Breast epithelium (tissue), 4 donors: ENCODE measurements around the gene WFDC2. TPM values are rescaled to one million over a fixed set of nuclear protein-coding genes. Genes with fewer than 3 reads are reported as not detected.

Experiments used
- DNase-seq, 2 donors: peaks; one replicate each; pipeline ENCODE4 v3.0.0-alpha.2; 2019; ENCODE audit warnings: low spot score in 2 of 2
- H3K27ac ChIP-seq, 2 donors: fragments of 200-600 bp; sonication (generic) in 1 of 2; one replicate each; pipeline ENCODE4 v1.5.1; 2016 to 2019; ENCODE audit warnings: mild to moderate bottlenecking in 1 of 2
- H3K27me3 ChIP-seq, 2 donors: fragments of 200-600 bp; sonication (generic) in 1 of 2; one replicate each; pipeline versions ENCODE4 v1.5.1 to v1.6.0; 2017 to 2019; ENCODE audit warnings: control low read depth in 1 of 2, mild to moderate bottlenecking in 1 of 2
- H3K36me3 ChIP-seq: fragments of 200-600 bp; one replicate; pipeline ENCODE4 v1.5.1; 2019
- H3K4me1 ChIP-seq, 2 donors: fragments of 200-600 bp; sonication (generic); one replicate each; pipeline ENCODE4 v1.5.1; 2016 to 2019; ENCODE audit warnings: control low read depth in 1 of 2
- H3K4me3 ChIP-seq, 3 donors: fragments of 200-600 bp; sonication (generic); 1 replicate in 2 of 3; 2 replicates in 1 of 3; pipeline ENCODE4 v1.5.1; 2016 to 2019; ENCODE audit warnings: mild to moderate bottlenecking in 3 of 3, moderate library complexity in 2 of 3
- H3K9me3 ChIP-seq, 2 donors: fragments of 200-600 bp; sonication (generic) in 1 of 2; one replicate each; pipeline ENCODE4 v1.5.1; 2016 to 2019; ENCODE audit warnings: control low read depth in 1 of 2
- POLR2A ChIP-seq: fragments of 450-650 bp; IDR thresholded peaks from one replicate; pipeline ENCODE4 v1.6.1; 2016; ENCODE audit warnings: antibody characterized with exemption, mild to moderate bottlenecking, moderate library complexity
- POLR2AphosphoS5 ChIP-seq, 3 donors: sonication (generic); formaldehyde crosslinking; IDR thresholded peaks; one replicate each; pipeline ENCODE4 v1.6.1; 2017; ENCODE audit warnings: antibody characterized with exemption in 3 of 3
- intact Hi-C: fragments of 100-400 bp; cut with DNase I; formaldehyde crosslinking; loops from one replicate; pipeline ENCODE4 v1.15.1; 2023; ENCODE audit warnings: low total_unique reads
- total RNA-seq, 3 donors: library from RNA; depleted of rRNA; stranded (reverse); fragments of >200 nt; gene quantifications; one replicate each; pipeline ENCODE4 v1.1.0, GENCODE V29; 2016
- TF ChIP-seq, protein P1 (sequence below), 3 donors: fragments of 450-650 bp; IDR thresholded peaks; one replicate each; pipeline ENCODE4 v1.5.1; 2016 to 2017; ENCODE audit warnings: antibody characterized with exemption in 3 of 3, mild to moderate bottlenecking in 3 of 3, moderate library complexity in 3 of 3

WFDC2 gene
- total RNA-seq, 3 donors from 2014 or later: 43.9 to 106 TPM; not detected in 1

DNA sequence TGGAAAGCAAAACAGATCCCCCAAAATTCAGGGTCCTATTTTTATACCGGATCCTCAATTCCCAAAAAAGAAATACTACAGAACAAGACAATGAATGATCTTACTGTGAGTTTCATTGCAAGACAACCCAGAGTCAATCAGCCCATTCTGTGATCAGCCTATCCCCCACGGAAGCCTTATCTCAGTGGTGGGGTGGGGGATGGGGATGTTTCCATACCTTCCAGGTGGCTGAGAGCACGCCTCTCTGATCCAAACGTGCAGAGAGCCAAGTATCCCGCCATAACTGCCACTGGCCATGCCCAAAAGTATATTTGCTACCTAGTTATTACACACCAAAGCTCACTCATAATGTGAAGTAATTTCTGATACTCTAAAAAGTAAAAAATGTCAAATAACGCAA is 15.1 kb downstream of the WFDC2 start:
- no peaks in the 10 kb centered on the region for H3K9me3 ChIP-seq
- no peak overlapping the region for H3K27ac ChIP-seq
- no peaks in the 10 kb centered on the region for H3K27me3 ChIP-seq
- no peak overlapping the region for H3K4me3 ChIP-seq
- no peaks in the 10 kb centered on the region for H3K36me3 ChIP-seq
- DNase-seq: no peak
- TF ChIP-seq POLR2AphosphoS5 (IDR thresholded peaks at IDR 0.05): no peak
- no peak for TF ChIP-seq POLR2A
- TF ChIP-seq, protein P1, sequence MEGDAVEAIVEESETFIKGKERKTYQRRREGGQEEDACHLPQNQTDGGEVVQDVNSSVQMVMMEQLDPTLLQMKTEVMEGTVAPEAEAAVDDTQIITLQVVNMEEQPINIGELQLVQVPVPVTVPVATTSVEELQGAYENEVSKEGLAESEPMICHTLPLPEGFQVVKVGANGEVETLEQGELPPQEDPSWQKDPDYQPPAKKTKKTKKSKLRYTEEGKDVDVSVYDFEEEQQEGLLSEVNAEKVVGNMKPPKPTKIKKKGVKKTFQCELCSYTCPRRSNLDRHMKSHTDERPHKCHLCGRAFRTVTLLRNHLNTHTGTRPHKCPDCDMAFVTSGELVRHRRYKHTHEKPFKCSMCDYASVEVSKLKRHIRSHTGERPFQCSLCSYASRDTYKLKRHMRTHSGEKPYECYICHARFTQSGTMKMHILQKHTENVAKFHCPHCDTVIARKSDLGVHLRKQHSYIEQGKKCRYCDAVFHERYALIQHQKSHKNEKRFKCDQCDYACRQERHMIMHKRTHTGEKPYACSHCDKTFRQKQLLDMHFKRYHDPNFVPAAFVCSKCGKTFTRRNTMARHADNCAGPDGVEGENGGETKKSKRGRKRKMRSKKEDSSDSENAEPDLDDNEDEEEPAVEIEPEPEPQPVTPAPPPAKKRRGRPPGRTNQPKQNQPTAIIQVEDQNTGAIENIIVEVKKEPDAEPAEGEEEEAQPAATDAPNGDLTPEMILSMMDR (IDR thresholded peaks at IDR 0.05): no peak
- H3K4me1 ChIP-seq: no peaks in the 10 kb centered on the region
- intact Hi-C loops: no loop called here

DNA sequence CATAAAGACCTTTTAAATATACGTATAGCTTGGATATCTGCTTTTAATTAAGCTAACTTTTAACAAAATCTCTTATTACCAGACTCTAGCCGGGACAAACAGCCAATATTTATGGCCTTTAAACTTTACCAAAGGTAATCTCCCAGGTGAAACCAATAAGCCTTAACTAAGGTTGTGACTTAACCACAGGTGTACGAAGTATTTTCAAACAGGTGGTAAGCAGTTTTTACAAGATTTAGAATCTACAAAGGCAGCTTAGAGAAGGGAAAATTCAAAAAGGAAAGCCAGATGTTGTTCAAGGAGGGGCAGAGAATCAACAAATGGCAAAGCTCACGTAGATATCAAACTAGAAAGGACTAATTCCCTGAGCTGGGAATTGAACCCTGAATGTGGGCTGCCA is 15.8 kb downstream of the WFDC2 start:
- intact Hi-C loops: no loop called here
- no peak for DNase-seq

DNA sequence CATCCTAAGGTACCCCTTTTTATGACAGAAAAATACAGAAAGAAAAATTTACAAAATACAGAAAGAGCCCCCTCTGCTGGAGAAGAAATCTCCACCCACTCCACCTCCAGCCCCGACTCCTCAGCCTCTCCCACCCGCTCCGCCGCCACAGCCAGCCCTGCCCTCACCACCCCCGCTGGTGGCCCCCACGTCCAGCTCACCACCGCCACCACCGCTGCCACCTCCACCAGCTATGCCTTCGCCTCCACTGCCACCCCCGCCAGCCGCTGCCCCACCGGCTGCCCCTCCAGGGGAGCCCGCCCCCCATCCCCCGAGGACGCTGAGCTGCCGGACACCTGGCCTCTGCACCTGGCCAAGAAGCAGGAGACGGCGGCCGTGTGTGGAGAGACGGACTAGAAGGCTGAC is 17.7 kb downstream of the WFDC2 start:
- no peak for TF ChIP-seq POLR2AphosphoS5 (IDR thresholded peaks at IDR 0.05)
- TF ChIP-seq, protein P1 (IDR thresholded peaks at IDR 0.05): no peak

More for the DNA sequence above, 15.8 kb downstream of the WFDC2 start:
- Histone ChIP-seq H3K27me3 (no peaks in the 10 kb centered on the region), H3K9me3 (no peaks in the 10 kb centered on the region), H3K36me3 (no peaks in the 10 kb centered on the region), H3K4me3 (no peak overlapping the region), H3K4me1 (no peaks in the 10 kb centered on the region), H3K27ac (no peak overlapping the region)
- TF ChIP-seq POLR2A (no peak), POLR2AphosphoS5 (IDR thresholded peaks at IDR 0.05) (no peak)
- TF ChIP-seq, protein P1 (IDR thresholded peaks at IDR 0.05): no peak

DNA sequence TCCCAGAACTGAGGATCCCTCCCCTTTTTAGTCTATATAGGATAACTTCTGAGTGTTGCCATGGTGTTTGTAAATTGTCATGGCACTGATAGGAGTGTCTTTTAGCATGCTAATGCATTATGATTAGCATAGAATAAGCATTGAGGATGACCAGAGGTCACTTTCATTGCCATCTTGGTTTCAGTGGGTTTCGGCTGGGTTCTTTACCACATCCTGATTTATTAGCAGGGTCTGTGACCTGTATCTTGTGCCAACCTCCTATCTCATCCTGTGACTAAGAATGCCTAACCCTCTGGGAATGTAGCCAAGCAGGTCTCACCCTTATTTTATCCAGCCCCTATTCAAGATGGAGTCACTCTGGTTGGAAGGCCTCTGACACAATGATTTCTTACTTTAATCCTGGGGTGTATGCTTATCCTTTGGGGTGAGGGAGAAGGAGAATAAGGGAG is 19.6 kb downstream of the WFDC2 start:
- no peaks in the 10 kb centered on the region for H3K4me1 ChIP-seq
- H3K27ac ChIP-seq: no peak overlapping the region
- intact Hi-C loops: no loop called here

More for the DNA sequence above, 17.7 kb downstream of the WFDC2 start:
- Histone ChIP-seq H3K27ac (no peak overlapping the region), H3K4me3 (no peak overlapping the region), H3K27me3 (no peaks in the 10 kb centered on the region), H3K36me3 (no peaks in the 10 kb centered on the region), H3K9me3 (no peaks in the 10 kb centered on the region), H3K4me1 (no peaks in the 10 kb centered on the region)
- DNase-seq: no peak
- intact Hi-C loops: no loop called here

DNA sequence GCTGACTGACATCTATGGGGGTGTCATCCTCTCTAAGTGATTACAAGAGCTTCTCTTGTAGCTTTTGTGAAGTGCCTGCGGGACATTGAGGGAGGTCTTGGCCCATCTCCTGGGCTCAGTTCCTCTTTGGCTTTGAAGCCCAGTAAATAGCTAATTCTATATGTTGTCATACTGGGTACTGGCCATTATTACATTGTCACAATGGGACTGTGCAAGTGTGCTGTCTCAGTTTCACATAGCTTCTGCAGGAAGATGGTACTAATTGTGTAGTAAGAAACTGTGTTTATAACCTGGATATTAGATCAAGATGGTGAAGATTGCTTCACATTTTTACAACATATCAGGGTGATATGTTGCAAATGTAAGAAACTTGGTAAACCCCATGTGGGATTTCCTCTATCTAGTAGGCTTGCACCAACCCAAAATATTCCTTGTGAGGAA is 26.0 kb downstream of the WFDC2 start:
- Histone ChIP-seq H3K4me3 (no peak overlapping the region), H3K27ac (no peak overlapping the region), H3K9me3 (no peaks in the 10 kb centered on the region), H3K27me3 (peaks cover 0 to 7% of the 10 kb centered on the region in 2 donors), H3K36me3 (no peaks in the 10 kb centered on the region), H3K4me1 (no peaks in the 10 kb centered on the region)
- no peak for TF ChIP-seq POLR2AphosphoS5 (IDR thresholded peaks at IDR 0.05)
- TF ChIP-seq, protein P1 (IDR thresholded peaks at IDR 0.05): no peak
- TF ChIP-seq POLR2A: no peak
- no peak for DNase-seq
- intact Hi-C loops: no loop called here

More for the DNA sequence above, 19.6 kb downstream of the WFDC2 start:
- TF ChIP-seq, protein P1 (IDR thresholded peaks at IDR 0.05): no peak
- no peak for TF ChIP-seq POLR2A
- H3K9me3 ChIP-seq: no peaks in the 10 kb centered on the region
- H3K4me3 ChIP-seq: no peak overlapping the region
- H3K36me3 ChIP-seq: no peaks in the 10 kb centered on the region
- H3K27me3 ChIP-seq: no peaks in the 10 kb centered on the region
- no peak for DNase-seq
